H9 (cell line): ENCODE data around the gene ADAMTS18. TPM values are rescaled to one million over a fixed set of nuclear protein-coding genes. Genes with fewer than 3 reads are reported as not detected.
"Not testable (repeated sequence)": the region's sequence is repeated elsewhere in the genome, so short reads cannot be mapped to it uniquely, and the experiment has no call there.

Experiments
- DNase-seq: peaks from one replicate; pipeline ENCODE4 v3.0.0-alpha.2; 2017
- H2AFZ ChIP-seq: one replicate; pipeline ENCODE4 v1.6.1; 2013; ENCODE audit warnings: mild to moderate bottlenecking, low read length, control low read depth, moderate library complexity
- H2AK5ac ChIP-seq: 2 replicates; pipeline ENCODE4 v1.6.1; 2013; ENCODE audit warnings: low read length, control low read depth, mixed read lengths; ENCODE audit not compliant: insufficient read length
- H2BK120ac ChIP-seq: one replicate; pipeline ENCODE4 v1.6.1; 2013; ENCODE audit warnings: low read depth, mild to moderate bottlenecking, low read length, control low read depth, inconsistent platforms; ENCODE audit not compliant: poor library complexity, severe bottlenecking
- H2BK12ac ChIP-seq: 2 replicates; pipeline ENCODE4 v1.6.1; 2013; ENCODE audit warnings: low read length, control low read depth, mixed read lengths, low read depth; ENCODE audit not compliant: insufficient read length
- H2BK15ac ChIP-seq: 2 replicates; pipeline ENCODE4 v1.6.1; 2013; ENCODE audit warnings: low read depth, low read length, control low read depth
- H2BK20ac ChIP-seq: one replicate; pipeline ENCODE4 v1.6.1; 2013; ENCODE audit warnings: low read depth, mild to moderate bottlenecking, low read length, control low read depth, inconsistent platforms; ENCODE audit not compliant: poor library complexity, severe bottlenecking
- H2BK5ac ChIP-seq: 2 replicates; pipeline ENCODE4 v1.6.1; 2013; ENCODE audit warnings: low read length, control low read depth, mixed read lengths; ENCODE audit not compliant: insufficient read length
- H3K14ac ChIP-seq: 2 replicates; pipeline ENCODE4 v1.6.1; 2013; ENCODE audit warnings: low read length, control low read depth; ENCODE audit not compliant: insufficient read depth
- H3K18ac ChIP-seq: 2 replicates; pipeline ENCODE4 v1.6.1; 2013; ENCODE audit warnings: low read depth, mild to moderate bottlenecking, mixed read lengths, low read length, control low read depth; ENCODE audit not compliant: insufficient read length
- H3K23ac ChIP-seq: 2 replicates; pipeline ENCODE4 v1.6.1; 2013; ENCODE audit warnings: low read length, control low read depth, mixed read lengths, low read depth; ENCODE audit not compliant: insufficient read length
- H3K23me2 ChIP-seq: 2 replicates; pipeline ENCODE4 v1.6.1; 2013; ENCODE audit warnings: low read depth, mild to moderate bottlenecking, mixed read lengths, low read length, control low read depth; ENCODE audit not compliant: insufficient read length, poor library complexity, severe bottlenecking
- H3K27ac ChIP-seq: 2 replicates; pipeline ENCODE4 v1.5.1; 2013; ENCODE audit warnings: low read length, control low read depth, mixed read lengths, low read depth; ENCODE audit not compliant: insufficient read length
- H3K27me3 ChIP-seq: 2 replicates; pipeline ENCODE4 v1.6.1; 2013; ENCODE audit warnings: low read length, control low read depth, inconsistent platforms; ENCODE audit not compliant: insufficient read depth
- H3K4ac ChIP-seq: 2 replicates; pipeline ENCODE4 v1.6.1; 2013; ENCODE audit warnings: low read depth, mild to moderate bottlenecking, control low read depth, inconsistent platforms, low read length, moderate library complexity
- H3K4me1 ChIP-seq: 2 replicates; pipeline ENCODE4 v1.6.1; 2013; ENCODE audit warnings: low read length, control low read depth, inconsistent platforms; ENCODE audit not compliant: insufficient read depth
- H3K4me2 ChIP-seq: 2 replicates; pipeline ENCODE4 v1.6.1; 2013; ENCODE audit warnings: low read length, control low read depth, mixed read lengths; ENCODE audit not compliant: insufficient read length, insufficient read depth
- H3K56ac ChIP-seq: 2 replicates; pipeline ENCODE4 v1.6.1; 2013; ENCODE audit warnings: low read depth, mild to moderate bottlenecking, mixed read lengths, low read length, control low read depth; ENCODE audit not compliant: insufficient read length
- H3K79me1 ChIP-seq: 2 replicates; pipeline ENCODE4 v1.6.1; 2013; ENCODE audit warnings: low read depth, mild to moderate bottlenecking, moderate library complexity, low read length, control low read depth, inconsistent platforms; ENCODE audit not compliant: insufficient read depth, poor library complexity, severe bottlenecking
- H3K79me2 ChIP-seq: 2 replicates; pipeline ENCODE4 v1.6.1; 2013; ENCODE audit warnings: low read length, control low read depth, inconsistent platforms; ENCODE audit not compliant: insufficient read depth
- H3K9ac ChIP-seq: 2 replicates; pipeline ENCODE4 v1.6.1; 2013; ENCODE audit warnings: low read length, control low read depth, mixed read lengths; ENCODE audit not compliant: insufficient read length; ENCODE audit errors: extremely low read depth
- H3K9me3 ChIP-seq: one replicate; pipeline ENCODE4 v1.6.1; 2013; ENCODE audit warnings: low read depth, low read length, inconsistent platforms; ENCODE audit not compliant: control insufficient read depth
- H3T11ph ChIP-seq: one replicate; pipeline ENCODE4 v1.6.1; 2013; ENCODE audit warnings: mild to moderate bottlenecking, low read length, control low read depth, inconsistent platforms
- H4K20me1 ChIP-seq: one replicate; pipeline ENCODE4 v1.6.1; 2013; ENCODE audit not compliant: control insufficient read depth, insufficient read length, insufficient read depth
- H4K5ac ChIP-seq: 2 replicates; pipeline ENCODE4 v1.6.1; 2013; ENCODE audit warnings: low read depth, mild to moderate bottlenecking, mixed read lengths, low read length, control low read depth; ENCODE audit not compliant: insufficient read length
- H4K8ac ChIP-seq: replicated peaks from 2 replicates; pipeline ENCODE4 v1.6.1; 2013; ENCODE audit warnings: low read length, control low read depth, mixed read lengths, low read depth; ENCODE audit not compliant: insufficient read length
- H4K91ac ChIP-seq: 2 replicates; pipeline ENCODE4 v1.6.1; 2013; ENCODE audit warnings: low read depth, mild to moderate bottlenecking, moderate library complexity, mixed read lengths, low read length, control low read depth; ENCODE audit not compliant: insufficient read length
- H3K27ac Mint-ChIP-seq, 3 experiments: 2 replicates in 2 of 3; 3 replicates in 1 of 3; pipeline ENCODE4 v1.8.0; 2020 to 2021; ENCODE audit warnings: mixed read lengths in 3 of 3, mild to moderate bottlenecking in 1 of 3, moderate library complexity in 1 of 3
- H3K27me3 Mint-ChIP-seq: 2 replicates; pipeline ENCODE4 v1.8.0; 2021; ENCODE audit warnings: low read depth, mild to moderate bottlenecking, moderate library complexity, mixed read lengths
- H3K36me3 Mint-ChIP-seq, 3 experiments: 2 replicates in 2 of 3; 3 replicates in 1 of 3; pipeline ENCODE4 v1.8.0; 2020 to 2021; ENCODE audit warnings: low read depth in 3 of 3, mixed read lengths in 3 of 3; ENCODE audit not compliant: insufficient read depth in 1 of 3
- H3K4me1 Mint-ChIP-seq, 2 experiments: 2 replicates each; pipeline ENCODE4 v1.8.0; 2020; ENCODE audit warnings: mixed read lengths in 2 of 2
- H3K4me3 Mint-ChIP-seq, 2 experiments: 2 replicates in 1 of 2; 3 replicates in 1 of 2; pipeline ENCODE4 v1.8.0; 2020 to 2021; ENCODE audit warnings: mild to moderate bottlenecking in 2 of 2, mixed read lengths in 2 of 2, moderate library complexity in 1 of 2
- H3K9me3 Mint-ChIP-seq, 2 experiments: 2 replicates in 1 of 2; 3 replicates in 1 of 2; pipeline ENCODE4 v1.8.0; 2020; ENCODE audit warnings: mild to moderate bottlenecking in 2 of 2, mixed read lengths in 2 of 2, moderate library complexity in 1 of 2
- WGBS: extraction: QIAGEN DNeasy Blood & Tissue Kit; methylation state at CpG from one replicate; pipeline ENCODE4 v1.1.7; 2013; ENCODE audit warnings: missing lambda C conversion rate, low lambda C conversion rate, mixed read lengths; ENCODE audit not compliant: insufficient read length; ENCODE audit errors: extremely low coverage; 5-methylcytosine and 5-hydroxymethylcytosine counted together
- total RNA-seq: library from RNA; stranded (reverse); gene quantifications from 2 replicates; pipeline ENCODE4 v1.2.1, GENCODE V29; 2021
- TF ChIP-seq, protein P1 (sequence below): fragments of 200-600 bp; sonication (generic); conservative IDR thresholded peaks from 3 replicates; pipeline ENCODE4 v1.8.0; 2021; ENCODE audit warnings: antibody characterized with exemption, mild to moderate bottlenecking

Gene ADAMTS18
- total RNA-seq, 1 experiment from 2014 or later, result 0.07 TPM

DNA sequence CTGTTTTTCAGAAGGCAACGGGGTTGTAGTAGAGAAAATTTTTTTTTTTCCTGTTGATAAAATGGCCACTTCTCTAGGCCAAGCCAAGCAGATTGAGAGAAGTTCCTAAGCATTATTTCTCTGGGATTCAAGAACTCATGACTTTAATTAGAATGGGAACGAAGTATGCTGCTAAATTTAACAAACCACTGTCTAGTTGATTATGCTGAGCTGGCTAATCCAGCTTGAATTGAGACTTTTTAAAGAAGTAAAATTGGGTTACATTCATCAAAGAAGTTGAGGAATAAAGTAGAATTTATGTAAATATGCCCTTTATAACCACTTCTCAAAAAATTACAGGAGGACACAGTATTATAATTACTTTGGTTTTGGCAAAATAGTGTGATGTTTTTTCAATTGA lies 152.5 kb downstream of the ADAMTS18 start:
- H4K5ac ChIP-seq, result no peak overlapping the region
- H3K9me3 ChIP-seq, result no peaks in the 10 kb centered on the region
- no peaks in the 10 kb centered on the region for H3K23me2 ChIP-seq
- WGBS, result no CpG with 5 or more reads among the region's 2 CpGs
- H3K4me1 ChIP-seq, result no peaks in the 10 kb centered on the region
- no peak overlapping the region for H3K18ac ChIP-seq
- H3T11ph ChIP-seq, result no peak overlapping the region
- H4K91ac ChIP-seq, result no peak overlapping the region
- no peak overlapping the region for H2BK120ac ChIP-seq
- H4K20me1 ChIP-seq, result no peaks in the 10 kb centered on the region
- H4K8ac ChIP-seq, result no peak overlapping the region
- Mint-ChIP-seq H3K4me1 (no peaks in the 10 kb centered on the region), H3K27ac (no peak overlapping the region), H3K27me3 (no peaks in the 10 kb centered on the region), H3K4me3 (no peak overlapping the region), H3K9me3 (no peaks in the 10 kb centered on the region), H3K36me3 (no peaks in the 10 kb centered on the region)
- H2BK15ac ChIP-seq, result no peak overlapping the region
- H2BK5ac ChIP-seq, result no peak overlapping the region
- H2AK5ac ChIP-seq, result no peak overlapping the region
- H3K4ac ChIP-seq, result no peak overlapping the region
- no peak overlapping the region for H2AFZ ChIP-seq
- no peak overlapping the region for H3K56ac ChIP-seq
- H3K23ac ChIP-seq, result no peak overlapping the region
- no peak overlapping the region for H3K9ac ChIP-seq
- no peaks in the 10 kb centered on the region for H3K79me2 ChIP-seq
- H3K79me1 ChIP-seq, result no peaks in the 10 kb centered on the region
- H3K14ac ChIP-seq, result no peak overlapping the region
- H2BK12ac ChIP-seq, result no peak overlapping the region
- H3K27me3 ChIP-seq, result no peaks in the 10 kb centered on the region
- no peak overlapping the region for H2BK20ac ChIP-seq
- TF ChIP-seq, protein P1, sequence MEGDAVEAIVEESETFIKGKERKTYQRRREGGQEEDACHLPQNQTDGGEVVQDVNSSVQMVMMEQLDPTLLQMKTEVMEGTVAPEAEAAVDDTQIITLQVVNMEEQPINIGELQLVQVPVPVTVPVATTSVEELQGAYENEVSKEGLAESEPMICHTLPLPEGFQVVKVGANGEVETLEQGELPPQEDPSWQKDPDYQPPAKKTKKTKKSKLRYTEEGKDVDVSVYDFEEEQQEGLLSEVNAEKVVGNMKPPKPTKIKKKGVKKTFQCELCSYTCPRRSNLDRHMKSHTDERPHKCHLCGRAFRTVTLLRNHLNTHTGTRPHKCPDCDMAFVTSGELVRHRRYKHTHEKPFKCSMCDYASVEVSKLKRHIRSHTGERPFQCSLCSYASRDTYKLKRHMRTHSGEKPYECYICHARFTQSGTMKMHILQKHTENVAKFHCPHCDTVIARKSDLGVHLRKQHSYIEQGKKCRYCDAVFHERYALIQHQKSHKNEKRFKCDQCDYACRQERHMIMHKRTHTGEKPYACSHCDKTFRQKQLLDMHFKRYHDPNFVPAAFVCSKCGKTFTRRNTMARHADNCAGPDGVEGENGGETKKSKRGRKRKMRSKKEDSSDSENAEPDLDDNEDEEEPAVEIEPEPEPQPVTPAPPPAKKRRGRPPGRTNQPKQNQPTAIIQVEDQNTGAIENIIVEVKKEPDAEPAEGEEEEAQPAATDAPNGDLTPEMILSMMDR, result no peak
- no peak overlapping the region for H3K4me2 ChIP-seq
- DNase-seq, result no peak
- no peak overlapping the region for H3K27ac ChIP-seq

DNA sequence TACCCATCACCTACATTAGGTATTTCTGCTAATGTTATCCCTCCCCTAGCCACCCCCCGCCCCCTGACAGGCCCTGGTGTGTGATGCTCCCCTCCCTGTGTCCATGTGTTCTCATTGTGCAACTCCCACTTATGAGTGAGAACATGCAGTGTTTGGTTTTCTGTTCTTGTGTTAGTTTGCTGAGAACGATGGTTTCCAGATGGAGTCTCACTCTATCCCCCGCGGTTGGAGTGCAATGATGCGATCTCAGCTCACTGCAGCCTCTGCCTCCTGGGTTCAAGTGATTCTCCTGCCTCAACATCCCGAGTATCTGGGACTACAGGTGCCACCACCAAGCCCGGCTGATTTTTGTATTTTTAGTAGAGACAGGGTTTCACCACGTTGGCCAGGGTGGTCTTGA lies 155.5 kb downstream of the ADAMTS18 start:
- H3K4me1 Mint-ChIP-seq, H3T11ph ChIP-seq, DNase-seq, H2BK5ac ChIP-seq, H4K8ac ChIP-seq, H3K23ac ChIP-seq, H4K5ac ChIP-seq, H3K79me2 ChIP-seq, H4K91ac ChIP-seq, H2BK20ac ChIP-seq, H3K27ac ChIP-seq, H3K27ac Mint-ChIP-seq, H3K4me3 Mint-ChIP-seq, H4K20me1 ChIP-seq, H3K27me3 Mint-ChIP-seq, H3K4me1 ChIP-seq, H3K14ac ChIP-seq, H3K79me1 ChIP-seq, H3K9me3 ChIP-seq, H3K36me3 Mint-ChIP-seq, H3K9ac ChIP-seq, H3K56ac ChIP-seq, H3K4me2 ChIP-seq, H3K23me2 ChIP-seq, H3K27me3 ChIP-seq, H3K18ac ChIP-seq, H2BK12ac ChIP-seq, H2AFZ ChIP-seq, H3K9me3 Mint-ChIP-seq, H3K4ac ChIP-seq, H2BK120ac ChIP-seq, H2BK15ac ChIP-seq, H2AK5ac ChIP-seq: not testable (repeated sequence)
- no CpG with 5 or more reads among the region's 8 CpGs for WGBS
